HCT116 (cell line): Measurements from ENCODE around the gene PRR5L. TPM values are rescaled to one million over a fixed set of nuclear protein-coding genes. Genes with fewer than 3 reads are reported as not detected.

ENCODE experiments used
- ATAC-seq: fragments of 200-7000 bp; cut with Tn5 transposase; 2 replicates; pipeline ENCODE4 v1.9.1; 2020; ENCODE audit warnings: mild to moderate bottlenecking, moderate library complexity
- BruUV-seq: library from RNA; stranded (reverse); fragments of 400-500 nt; replicated peaks from 2 replicates; lab custom pipeline; 2021; lab: Mats Ljungman, UMichigan
- CTCF ChIA-PET: fragments of 300-600 bp; sonication (Branson Sonifier 250); formaldehyde crosslinking; loops from one replicate; lab custom pipeline; 2021; ENCODE audit warnings: antibody characterized with exemption; lab: Charles Lee
- POLR2A ChIA-PET: fragments of 300-600, 350-600 bp; sonication (Branson Sonifier 250); formaldehyde crosslinking; loops from one replicate; lab custom pipeline; 2021; ENCODE audit warnings: antibody characterized with exemption; lab: Charles Lee
- RAD21 ChIA-PET, 2 experiments: fragments of 300-600 bp; sonication (Branson Sonifier 250); formaldehyde crosslinking; loops; one replicate each; lab custom pipeline; 2023; ENCODE audit warnings: low total read pairs in 2 of 2; ENCODE audit not compliant: uncharacterized antibody in 2 of 2, unreplicated experiment in 2 of 2, low non-redundant PET in 1 of 2; lab: Charles Lee
- DNase-seq: peaks from one replicate; pipeline ENCODE4 v3.0.0-alpha.2; 2010; ENCODE audit warnings: low read depth, low spot score
- H2AFZ ChIP-seq: fragments of 200-600 bp; shearing (Covaris generic), sonication (generic); 2 replicates; pipeline ENCODE4 v1.6.1; 2017; ENCODE audit warnings: low read depth, mixed run types, mixed read lengths, antibody characterized with exemption, low read length; ENCODE audit not compliant: poor library complexity, severe bottlenecking
- H3K27ac ChIP-seq: 2 replicates; pipeline ENCODE4 v1.5.1; 2012; ENCODE audit warnings: low read depth, low read length
- H3K27me3 ChIP-seq: fragments of 200-600 bp; sonication (generic); 2 replicates; pipeline ENCODE4 v1.6.1; 2016; ENCODE audit warnings: mixed run types, low read length, mixed read lengths; ENCODE audit not compliant: insufficient read depth
- H3K36me3 ChIP-seq, 2 experiments: fragments of 200-500 bp in 1 of 2; fragments of 200-600 bp in 1 of 2; sonication (Bioruptor generic) in 1 of 2; sonication (generic) in 1 of 2; 2 replicates each; pipeline versions ENCODE4 v1.5.1 to v1.6.1; 2014 to 2016; ENCODE audit warnings: low read length in 2 of 2, inconsistent platforms in 1 of 2, mixed read lengths in 1 of 2, mixed run types in 1 of 2; ENCODE audit not compliant: insufficient read depth in 2 of 2, control insufficient read depth in 1 of 2
- H3K4me1 ChIP-seq, 2 experiments: fragments of 200-600 bp in 1 of 2; sonication (generic) in 1 of 2; 2 replicates each; pipeline versions ENCODE4 v1.5.1 to v1.6.1; 2012 to 2017; ENCODE audit warnings: low read length in 2 of 2, inconsistent platforms in 1 of 2, mild to moderate bottlenecking in 1 of 2, mixed read lengths in 1 of 2, mixed run types in 1 of 2, moderate library complexity in 1 of 2; ENCODE audit not compliant: insufficient read depth in 2 of 2, control insufficient read depth in 1 of 2
- H3K4me2 ChIP-seq: fragments of 200-600 bp; sonication (generic); 2 replicates; pipeline ENCODE4 v1.6.1; 2017; ENCODE audit warnings: mixed run types, low read length, mixed read lengths
- H3K4me3 ChIP-seq, 2 experiments: fragments of 200-600 bp in 1 of 2; sonication (generic) in 1 of 2; replicated peaks in 1 of 2; 2 replicates each; pipeline ENCODE4 v1.5.1; 2011 to 2016; ENCODE audit warnings: low read length in 2 of 2, control low read depth in 1 of 2, low read depth in 1 of 2, mild to moderate bottlenecking in 1 of 2, mixed read lengths in 1 of 2, mixed run types in 1 of 2
- H3K79me2 ChIP-seq: fragments of 200-600 bp; sonication (generic); 2 replicates; pipeline ENCODE4 v1.6.1; 2017; ENCODE audit warnings: mild to moderate bottlenecking, mixed run types, low read length, moderate library complexity, mixed read lengths; ENCODE audit not compliant: insufficient read depth
- H3K9ac ChIP-seq: fragments of 200-600 bp; sonication (generic); 2 replicates; pipeline ENCODE4 v1.6.1; 2016; ENCODE audit warnings: low read length, mixed read lengths
- H3K9me2 ChIP-seq: fragments of 200-600 bp; sonication (generic), shearing (Covaris generic); 2 replicates; pipeline ENCODE4 v1.6.1; 2017; ENCODE audit warnings: mixed run types, mild to moderate bottlenecking, moderate library complexity; ENCODE audit not compliant: insufficient read depth
- H3K9me3 ChIP-seq, 2 experiments: fragments of 200-500 bp in 1 of 2; fragments of 200-600 bp in 1 of 2; sonication (Bioruptor generic) in 1 of 2; sonication (generic) in 1 of 2; 2 replicates each; pipeline ENCODE4 v1.6.1; 2014 to 2017; ENCODE audit warnings: low read length in 2 of 2, mixed read lengths in 2 of 2, inconsistent platforms in 1 of 2, low read depth in 1 of 2, mild to moderate bottlenecking in 1 of 2, mixed run types in 1 of 2, moderate library complexity in 1 of 2; ENCODE audit not compliant: control insufficient read depth in 1 of 2, insufficient read depth in 1 of 2
- H4K20me1 ChIP-seq: fragments of 200-600 bp; sonication (generic), shearing (Covaris generic); 2 replicates; pipeline ENCODE4 v1.6.1; 2017; ENCODE audit warnings: mixed run types, mild to moderate bottlenecking, moderate library complexity; ENCODE audit not compliant: insufficient read depth
- CEBPB ChIP-seq: IDR thresholded peaks from 2 replicates; pipeline ENCODE4 v1.6.1; 2012; ENCODE audit warnings: low read depth
- ELF1 ChIP-seq: IDR thresholded peaks from 2 replicates; pipeline ENCODE4 v1.6.1; 2012; ENCODE audit warnings: low read depth, borderline replicate concordance
- FOSL1 ChIP-seq: IDR thresholded peaks from 2 replicates; pipeline ENCODE4 v1.6.1; 2012; ENCODE audit warnings: low read depth
- POLR2A ChIP-seq: IDR thresholded peaks from 2 replicates; pipeline ENCODE4 v1.7.0; 2011; ENCODE audit warnings: borderline replicate concordance; ENCODE audit not compliant: insufficient read depth, insufficient read length; ENCODE audit errors: extremely low read depth
- SIN3A ChIP-seq: IDR thresholded peaks from 2 replicates; pipeline ENCODE4 v1.6.1; 2012; ENCODE audit warnings: low read depth
- SP1 ChIP-seq: IDR thresholded peaks from 2 replicates; pipeline ENCODE4 v1.6.1; 2012; ENCODE audit warnings: low read depth
- YY1 ChIP-seq: IDR thresholded peaks from 2 replicates; pipeline ENCODE4 v1.6.1; 2011; ENCODE audit warnings: low read length, low read depth, moderate library complexity, mild to moderate bottlenecking; ENCODE audit not compliant: insufficient replicate concordance; ENCODE audit errors: extremely low read depth
- intact Hi-C: fragments of 100-400 bp; cut with micrococcal nuclease; formaldehyde crosslinking; loops from 2 replicates; pipeline ENCODE4 v1.10.0; 2022
- total RNA-seq: library from RNA; stranded (reverse); gene quantifications from one replicate; pipeline ENCODE4 v1.2.1, GENCODE V29; 2021; ENCODE audit not compliant: unreplicated experiment
- TF ChIP-seq, protein P1 (sequence below): IDR thresholded peaks from 2 replicates; pipeline ENCODE4 v1.6.1; 2012
- TF ChIP-seq, protein P2 (sequence below): IDR thresholded peaks from 2 replicates; pipeline ENCODE4 v1.6.1; 2011; ENCODE audit warnings: mild to moderate bottlenecking, low read length, moderate library complexity; ENCODE audit not compliant: insufficient replicate concordance; ENCODE audit errors: extremely low read depth
- TF ChIP-seq, protein P3 (sequence below), 3 experiments: fragments of 200-600 bp in 1 of 3; sonication (generic) in 1 of 3; IDR thresholded peaks in 2 of 3; conservative IDR thresholded peaks in 1 of 3; 2 replicates each; pipeline ENCODE4 v1.5.1; 2012 to 2017; ENCODE audit warnings: low read depth in 2 of 3, low read length in 2 of 3, antibody characterized with exemption in 1 of 3, borderline replicate concordance in 1 of 3, control low read depth in 1 of 3, mild to moderate bottlenecking in 1 of 3, mixed read lengths in 1 of 3, mixed run types in 1 of 3, moderate library complexity in 1 of 3; ENCODE audit not compliant: insufficient read depth in 1 of 3
- TF ChIP-seq, protein P4 (sequence below): IDR thresholded peaks from 2 replicates; pipeline ENCODE4 v1.6.1; 2012; ENCODE audit warnings: low read depth
- TF ChIP-seq, protein P5 (sequence below): IDR thresholded peaks from 2 replicates; pipeline ENCODE4 v1.6.1; 2012

PRR5L gene
- total RNA-seq, 1 experiment from 2014 or later = 0.47 TPM

DNA sequence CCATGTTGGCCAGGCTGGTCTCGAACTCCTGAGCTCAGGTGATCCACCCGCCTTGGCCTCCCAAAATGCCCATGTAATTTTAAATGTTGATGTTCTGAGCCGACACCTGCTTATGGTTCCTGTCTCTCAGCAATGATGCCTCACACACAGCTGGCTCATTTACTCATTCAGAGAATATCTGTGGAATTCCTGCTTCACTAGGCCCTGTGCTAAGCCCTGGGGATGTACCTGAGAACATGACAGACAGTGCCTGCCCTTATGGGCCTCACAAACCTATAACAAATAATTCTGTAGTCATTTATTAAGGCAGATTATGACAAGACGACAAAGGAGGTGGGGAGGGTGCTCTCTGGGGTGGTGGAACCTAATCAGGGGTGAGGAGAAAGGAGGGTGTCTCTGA lies 93.7 kb downstream of the PRR5L start:
- no peak overlapping the region for H3K9ac ChIP-seq
- no peaks in the 10 kb centered on the region for H3K4me1 ChIP-seq
- no TSS peak for BruUV-seq
- peaks cover 13% of the 10 kb centered on the region; the same call in 1 of the 2 replicates for H3K27me3 ChIP-seq
- ChIA-PET RAD21 (no interaction called here), CTCF (no interaction called here), POLR2A (no interaction called here)
- no peak overlapping the region for H3K27ac ChIP-seq
- no peaks in the 10 kb centered on the region for H3K36me3 ChIP-seq
- intact Hi-C loops = no loop called here
- H3K79me2 ChIP-seq = no peaks in the 10 kb centered on the region
- TF ChIP-seq POLR2A = no peak
- TF ChIP-seq, protein P1, sequence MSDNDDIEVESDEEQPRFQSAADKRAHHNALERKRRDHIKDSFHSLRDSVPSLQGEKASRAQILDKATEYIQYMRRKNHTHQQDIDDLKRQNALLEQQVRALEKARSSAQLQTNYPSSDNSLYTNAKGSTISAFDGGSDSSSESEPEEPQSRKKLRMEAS = no peak
- TF ChIP-seq, protein P2, sequence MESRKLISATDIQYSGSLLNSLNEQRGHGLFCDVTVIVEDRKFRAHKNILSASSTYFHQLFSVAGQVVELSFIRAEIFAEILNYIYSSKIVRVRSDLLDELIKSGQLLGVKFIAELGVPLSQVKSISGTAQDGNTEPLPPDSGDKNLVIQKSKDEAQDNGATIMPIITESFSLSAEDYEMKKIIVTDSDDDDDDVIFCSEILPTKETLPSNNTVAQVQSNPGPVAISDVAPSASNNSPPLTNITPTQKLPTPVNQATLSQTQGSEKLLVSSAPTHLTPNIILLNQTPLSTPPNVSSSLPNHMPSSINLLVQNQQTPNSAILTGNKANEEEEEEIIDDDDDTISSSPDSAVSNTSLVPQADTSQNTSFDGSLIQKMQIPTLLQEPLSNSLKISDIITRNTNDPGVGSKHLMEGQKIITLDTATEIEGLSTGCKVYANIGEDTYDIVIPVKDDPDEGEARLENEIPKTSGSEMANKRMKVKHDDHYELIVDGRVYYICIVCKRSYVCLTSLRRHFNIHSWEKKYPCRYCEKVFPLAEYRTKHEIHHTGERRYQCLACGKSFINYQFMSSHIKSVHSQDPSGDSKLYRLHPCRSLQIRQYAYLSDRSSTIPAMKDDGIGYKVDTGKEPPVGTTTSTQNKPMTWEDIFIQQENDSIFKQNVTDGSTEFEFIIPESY = no peak
- no peak for TF ChIP-seq FOSL1
- TF ChIP-seq, protein P3, sequence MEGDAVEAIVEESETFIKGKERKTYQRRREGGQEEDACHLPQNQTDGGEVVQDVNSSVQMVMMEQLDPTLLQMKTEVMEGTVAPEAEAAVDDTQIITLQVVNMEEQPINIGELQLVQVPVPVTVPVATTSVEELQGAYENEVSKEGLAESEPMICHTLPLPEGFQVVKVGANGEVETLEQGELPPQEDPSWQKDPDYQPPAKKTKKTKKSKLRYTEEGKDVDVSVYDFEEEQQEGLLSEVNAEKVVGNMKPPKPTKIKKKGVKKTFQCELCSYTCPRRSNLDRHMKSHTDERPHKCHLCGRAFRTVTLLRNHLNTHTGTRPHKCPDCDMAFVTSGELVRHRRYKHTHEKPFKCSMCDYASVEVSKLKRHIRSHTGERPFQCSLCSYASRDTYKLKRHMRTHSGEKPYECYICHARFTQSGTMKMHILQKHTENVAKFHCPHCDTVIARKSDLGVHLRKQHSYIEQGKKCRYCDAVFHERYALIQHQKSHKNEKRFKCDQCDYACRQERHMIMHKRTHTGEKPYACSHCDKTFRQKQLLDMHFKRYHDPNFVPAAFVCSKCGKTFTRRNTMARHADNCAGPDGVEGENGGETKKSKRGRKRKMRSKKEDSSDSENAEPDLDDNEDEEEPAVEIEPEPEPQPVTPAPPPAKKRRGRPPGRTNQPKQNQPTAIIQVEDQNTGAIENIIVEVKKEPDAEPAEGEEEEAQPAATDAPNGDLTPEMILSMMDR (IDR thresholded peaks at IDR 0.05 in 2 of 3, conservative IDR thresholded peaks at IDR 0.05 in 1 of 3; ENCODE audit: borderline replicate concordance in 1 of 3, insufficient read depth in 1 of 3, low read depth in 2 of 3, low read length in 2 of 3) = no peak
- TF ChIP-seq SIN3A = no peak
- TF ChIP-seq SP1 = no peak
- TF ChIP-seq ELF1 = no peak
- no peak for TF ChIP-seq YY1
- TF ChIP-seq, protein P4, sequence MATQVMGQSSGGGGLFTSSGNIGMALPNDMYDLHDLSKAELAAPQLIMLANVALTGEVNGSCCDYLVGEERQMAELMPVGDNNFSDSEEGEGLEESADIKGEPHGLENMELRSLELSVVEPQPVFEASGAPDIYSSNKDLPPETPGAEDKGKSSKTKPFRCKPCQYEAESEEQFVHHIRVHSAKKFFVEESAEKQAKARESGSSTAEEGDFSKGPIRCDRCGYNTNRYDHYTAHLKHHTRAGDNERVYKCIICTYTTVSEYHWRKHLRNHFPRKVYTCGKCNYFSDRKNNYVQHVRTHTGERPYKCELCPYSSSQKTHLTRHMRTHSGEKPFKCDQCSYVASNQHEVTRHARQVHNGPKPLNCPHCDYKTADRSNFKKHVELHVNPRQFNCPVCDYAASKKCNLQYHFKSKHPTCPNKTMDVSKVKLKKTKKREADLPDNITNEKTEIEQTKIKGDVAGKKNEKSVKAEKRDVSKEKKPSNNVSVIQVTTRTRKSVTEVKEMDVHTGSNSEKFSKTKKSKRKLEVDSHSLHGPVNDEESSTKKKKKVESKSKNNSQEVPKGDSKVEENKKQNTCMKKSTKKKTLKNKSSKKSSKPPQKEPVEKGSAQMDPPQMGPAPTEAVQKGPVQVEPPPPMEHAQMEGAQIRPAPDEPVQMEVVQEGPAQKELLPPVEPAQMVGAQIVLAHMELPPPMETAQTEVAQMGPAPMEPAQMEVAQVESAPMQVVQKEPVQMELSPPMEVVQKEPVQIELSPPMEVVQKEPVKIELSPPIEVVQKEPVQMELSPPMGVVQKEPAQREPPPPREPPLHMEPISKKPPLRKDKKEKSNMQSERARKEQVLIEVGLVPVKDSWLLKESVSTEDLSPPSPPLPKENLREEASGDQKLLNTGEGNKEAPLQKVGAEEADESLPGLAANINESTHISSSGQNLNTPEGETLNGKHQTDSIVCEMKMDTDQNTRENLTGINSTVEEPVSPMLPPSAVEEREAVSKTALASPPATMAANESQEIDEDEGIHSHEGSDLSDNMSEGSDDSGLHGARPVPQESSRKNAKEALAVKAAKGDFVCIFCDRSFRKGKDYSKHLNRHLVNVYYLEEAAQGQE = no peak
- no peak for TF ChIP-seq CEBPB
- TF ChIP-seq, protein P5, sequence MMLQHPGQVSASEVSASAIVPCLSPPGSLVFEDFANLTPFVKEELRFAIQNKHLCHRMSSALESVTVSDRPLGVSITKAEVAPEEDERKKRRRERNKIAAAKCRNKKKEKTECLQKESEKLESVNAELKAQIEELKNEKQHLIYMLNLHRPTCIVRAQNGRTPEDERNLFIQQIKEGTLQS = no peak
- H4K20me1 ChIP-seq = no peaks in the 10 kb centered on the region
- H3K4me2 ChIP-seq = no peak overlapping the region
- no peak overlapping the region for H3K4me3 ChIP-seq
- H3K9me2 ChIP-seq = no peaks in the 10 kb centered on the region
- DNase-seq = no peak
- no peak overlapping the region for H2AFZ ChIP-seq
- no peak for ATAC-seq
- no peaks in the 10 kb centered on the region for H3K9me3 ChIP-seq
